ENCODE measurements around the gene CLDN5.

Gene CLDN5

GRCh38 chr22:19556963-19557545 lies 32.8 kb upstream of the CLDN5 start:
- no peak overlapping the region for H3K4me3 ChIP-seq (ENCODE audit: low read depth, low read length)
- TF ChIP-seq CTCF (IDR thresholded peaks at IDR 0.05; ENCODE audit: low read depth, low read length, missing control alignments): no peak
- in situ Hi-C loops (cut with HindIII; ENCODE audit: low sequenced_read_pairs): no loop called here
- no peak for DNase-seq (ENCODE audit: low read depth)

- H3K4me3 ChIP-seq (ENCODE audit: low read depth, low read length): no peak overlapping the region
- no peak for DNase-seq (ENCODE audit: low read depth)
- in situ Hi-C loops (cut with HindIII; ENCODE audit: low sequenced_read_pairs): no loop called here
- TF ChIP-seq CTCF (IDR thresholded peaks at IDR 0.05; ENCODE audit: low read depth, low read length, missing control alignments): no peak
Measured at GRCh38 chr22:19555651-19556050, 31.4 kb upstream of the CLDN5 start.

- in situ Hi-C loops (cut with HindIII; ENCODE audit: low sequenced_read_pairs): no loop called here
- peak; percentile 29 for TF ChIP-seq CTCF (IDR thresholded peaks at IDR 0.05; ENCODE audit: low read depth, low read length, missing control alignments)
- no peak overlapping the region for H3K4me3 ChIP-seq (ENCODE audit: low read depth, low read length)
- DNase-seq (ENCODE audit: low read depth): no peak
Measured at GRCh38 chr22:19554834-19555404, 30.7 kb upstream of the CLDN5 start.

- H3K4me3 ChIP-seq (ENCODE audit: low read depth, low read length): no peak overlapping the region
- DNase-seq (ENCODE audit: low read depth): no peak
- no peak for TF ChIP-seq CTCF (IDR thresholded peaks at IDR 0.05; ENCODE audit: low read depth, low read length, missing control alignments)
- in situ Hi-C loops (cut with HindIII; ENCODE audit: low sequenced_read_pairs): no loop called here
Measured at GRCh38 chr22:19553201-19553600, 29.0 kb upstream of the CLDN5 start.

GRCh38 chr22:19550382-19550781 lies 26.2 kb upstream of the CLDN5 start:
- DNase-seq (ENCODE audit: low read depth): no peak
- in situ Hi-C loops (cut with HindIII; ENCODE audit: low sequenced_read_pairs): no loop called here

GRCh38 chr22:19549428-19549827 lies 25.2 kb upstream of the CLDN5 start:
- TF ChIP-seq CTCF (IDR thresholded peaks at IDR 0.05; ENCODE audit: low read depth, low read length, missing control alignments): no peak

More at GRCh38 chr22:19550382-19550781, 26.2 kb upstream of the CLDN5 start:
- no peak for TF ChIP-seq CTCF (IDR thresholded peaks at IDR 0.05; ENCODE audit: low read depth, low read length, missing control alignments)
- no peak overlapping the region for H3K4me3 ChIP-seq (ENCODE audit: low read depth, low read length)

More at GRCh38 chr22:19549428-19549827, 25.2 kb upstream of the CLDN5 start:
- DNase-seq (ENCODE audit: low read depth): no peak
- no peak overlapping the region for H3K4me3 ChIP-seq (ENCODE audit: low read depth, low read length)
- in situ Hi-C loops (cut with HindIII; ENCODE audit: low sequenced_read_pairs): no loop called here
